Measurements from ENCODE around the gene AXIN1.
"Not testable (repeated sequence)": the region's sequence is repeated elsewhere in the genome, so short reads cannot be mapped to it uniquely, and the experiment has no call there.

AXIN1 gene

GRCh38 chr16:351804-352520 lies 561 bp downstream of the AXIN1 start:
- DNase-seq = no peak

GRCh38 chr16:350203-350602 lies 2.3 kb downstream of the AXIN1 start:
- no peak for DNase-seq

- no peak for DNase-seq
Observed at GRCh38 chr16:349211-349610, 3.3 kb downstream of the AXIN1 start.

- not testable (repeated sequence) for DNase-seq
Observed at GRCh38 chr16:348495-348894, 4.0 kb downstream of the AXIN1 start.

GRCh38 chr16:347203-347602 lies 5.3 kb downstream of the AXIN1 start:
- DNase-seq = no peak

GRCh38 chr16:346587-346986 lies 5.9 kb downstream of the AXIN1 start:
- DNase-seq = no peak

GRCh38 chr16:345772-346171 lies 6.8 kb downstream of the AXIN1 start:
- peak; percentile 38 to 52 for DNase-seq

GRCh38 chr16:342455-343213 lies 9.9 kb downstream of the AXIN1 start:
- no peak for DNase-seq

GRCh38 chr16:341974-342336 lies 10.6 kb downstream of the AXIN1 start:
- DNase-seq = not testable (repeated sequence)

- not testable (repeated sequence) for DNase-seq
Observed at GRCh38 chr16:341095-341973, 11.2 kb downstream of the AXIN1 start.

- DNase-seq = no peak
Observed at GRCh38 chr16:340370-341091, 12.0 kb downstream of the AXIN1 start.

- DNase-seq = no peak
Observed at GRCh38 chr16:339680-340079, 12.8 kb downstream of the AXIN1 start.

GRCh38 chr16:337975-338575 lies 14.4 kb downstream of the AXIN1 start:
- no peak for DNase-seq

GRCh38 chr16:337437-337836 lies 15.1 kb downstream of the AXIN1 start:
- DNase-seq = no peak

GRCh38 chr16:336269-336668 lies 16.3 kb downstream of the AXIN1 start:
- no peak for DNase-seq

GRCh38 chr16:334861-335632 lies 17.5 kb downstream of the AXIN1 start:
- not testable (repeated sequence) for DNase-seq

- not testable (repeated sequence) for DNase-seq
Observed at GRCh38 chr16:334164-334832, 18.2 kb downstream of the AXIN1 start.

GRCh38 chr16:333406-334094 lies 19.0 kb downstream of the AXIN1 start:
- DNase-seq = no peak

GRCh38 chr16:331181-331814 lies 21.2 kb downstream of the AXIN1 start:
- not testable (repeated sequence) for DNase-seq

GRCh38 chr16:330741-331140 lies 21.8 kb downstream of the AXIN1 start:
- no peak for DNase-seq
